Measurements from ENCODE around the gene PGM2.

GRCh38 chr4:37792241-37792640 is 34.2 kb upstream of the PGM2 start:
- TF ChIP-seq EZH2 (IDR thresholded peaks at IDR 0.05; ENCODE audit: borderline replicate concordance, insufficient read depth, low read length, poor library complexity, severe bottlenecking) (no peak), CTCF (IDR thresholded peaks at IDR 0.05; ENCODE audit: poor library complexity, severe bottlenecking) (no peak), EP300 (conservative IDR thresholded peaks at IDR 0.05; ENCODE audit: poor library complexity, severe bottlenecking) (no peak), POLR2AphosphoS5 (IDR thresholded peaks at IDR 0.05) (no peak)
